GM21737 (cell line): ENCODE data around the gene STIP1.

ENCODE experiments used
- ATAC-seq: cut with Tn5 transposase; IDR thresholded peaks from one replicate; pipeline ENCODE4 v1.9.1; 2021; ENCODE audit warnings: mild to moderate bottlenecking, moderate library complexity; ENCODE audit not compliant: unreplicated experiment

STIP1 gene

DNA sequence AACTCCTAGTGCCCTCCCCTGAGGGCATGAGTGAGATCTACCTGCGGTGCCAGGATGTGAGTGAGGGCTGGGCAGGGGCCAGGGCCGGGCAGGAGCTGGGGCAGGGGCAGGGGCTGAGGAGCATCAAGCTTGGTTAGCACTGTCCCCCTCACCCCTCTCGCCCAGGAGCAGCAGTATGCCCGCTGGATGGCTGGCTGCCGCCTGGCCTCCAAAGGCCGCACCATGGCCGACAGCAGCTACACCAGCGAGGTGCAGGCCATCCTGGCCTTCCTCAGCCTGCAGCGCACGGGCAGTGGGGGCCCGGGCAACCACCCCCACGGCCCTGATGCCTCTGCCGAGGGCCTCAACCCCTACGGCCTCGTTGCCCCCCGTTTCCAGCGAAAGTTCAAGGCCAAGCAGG lies 34.3 kb downstream of the STIP1 start:
- no peak for ATAC-seq

DNA sequence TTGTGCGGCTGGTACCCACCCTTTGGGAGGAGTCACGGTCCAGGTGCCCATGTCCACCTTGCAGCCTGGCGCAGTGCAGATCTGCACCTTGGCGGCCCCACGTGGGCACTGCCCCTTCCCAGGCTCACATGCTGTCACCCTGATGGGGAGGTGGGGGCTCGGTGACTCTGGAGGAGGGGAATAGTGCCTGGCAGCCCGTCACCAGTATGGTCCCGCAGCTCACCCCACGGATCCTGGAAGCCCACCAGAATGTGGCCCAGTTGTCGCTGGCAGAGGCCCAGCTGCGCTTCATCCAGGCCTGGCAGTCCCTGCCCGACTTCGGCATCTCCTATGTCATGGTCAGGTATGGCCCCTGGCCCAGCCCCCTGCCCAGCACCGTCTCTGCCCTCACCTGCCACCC lies 34.8 kb downstream of the STIP1 start:
- ATAC-seq, result no peak

DNA sequence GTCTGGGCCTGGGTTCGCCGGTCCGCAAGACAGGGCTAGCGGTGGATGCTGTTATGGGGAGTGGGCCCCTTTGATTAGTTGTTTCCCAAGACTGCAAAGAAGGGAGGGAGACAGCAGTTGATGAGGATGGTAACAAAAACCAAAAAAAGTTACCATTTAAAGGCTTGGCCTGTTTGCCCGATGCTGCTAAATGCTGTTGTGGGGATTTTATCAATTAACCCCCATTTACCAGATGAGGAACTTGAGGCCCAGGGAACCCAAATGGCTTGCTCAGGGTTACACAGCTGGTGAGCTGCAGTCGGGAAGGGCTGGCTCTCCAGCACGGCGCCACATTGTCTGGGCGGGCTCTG lies 36.7 kb downstream of the STIP1 start:
- no peak for ATAC-seq

DNA sequence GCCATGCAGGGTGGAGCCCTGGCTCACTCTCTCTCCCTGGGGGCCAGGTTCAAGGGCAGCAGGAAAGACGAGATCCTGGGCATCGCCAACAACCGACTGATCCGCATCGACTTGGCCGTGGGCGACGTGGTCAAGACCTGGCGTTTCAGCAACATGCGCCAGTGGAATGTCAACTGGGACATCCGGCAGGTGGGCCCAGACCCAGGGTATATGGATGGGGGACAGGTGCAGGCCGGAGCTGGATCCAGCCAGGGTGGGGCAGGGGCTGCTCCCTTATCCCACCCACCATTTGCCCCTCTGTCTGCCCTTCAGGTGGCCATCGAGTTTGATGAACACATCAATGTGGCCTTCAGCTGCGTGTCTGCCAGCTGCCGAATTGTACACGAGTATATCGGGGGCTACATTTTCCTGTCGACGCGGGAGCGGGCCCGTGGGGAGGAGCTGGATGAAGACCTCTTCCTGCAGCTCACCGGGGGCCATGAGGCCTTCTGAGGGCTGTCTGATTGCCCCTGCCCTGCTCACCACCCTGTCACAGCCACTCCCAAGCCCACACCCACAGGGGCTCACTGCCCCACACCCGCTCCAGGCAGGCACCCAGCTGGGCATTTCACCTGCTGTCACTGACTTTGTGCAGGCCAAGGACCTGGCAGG lies 37.2 kb downstream of the STIP1 start:
- ATAC-seq, result no peak

DNA sequence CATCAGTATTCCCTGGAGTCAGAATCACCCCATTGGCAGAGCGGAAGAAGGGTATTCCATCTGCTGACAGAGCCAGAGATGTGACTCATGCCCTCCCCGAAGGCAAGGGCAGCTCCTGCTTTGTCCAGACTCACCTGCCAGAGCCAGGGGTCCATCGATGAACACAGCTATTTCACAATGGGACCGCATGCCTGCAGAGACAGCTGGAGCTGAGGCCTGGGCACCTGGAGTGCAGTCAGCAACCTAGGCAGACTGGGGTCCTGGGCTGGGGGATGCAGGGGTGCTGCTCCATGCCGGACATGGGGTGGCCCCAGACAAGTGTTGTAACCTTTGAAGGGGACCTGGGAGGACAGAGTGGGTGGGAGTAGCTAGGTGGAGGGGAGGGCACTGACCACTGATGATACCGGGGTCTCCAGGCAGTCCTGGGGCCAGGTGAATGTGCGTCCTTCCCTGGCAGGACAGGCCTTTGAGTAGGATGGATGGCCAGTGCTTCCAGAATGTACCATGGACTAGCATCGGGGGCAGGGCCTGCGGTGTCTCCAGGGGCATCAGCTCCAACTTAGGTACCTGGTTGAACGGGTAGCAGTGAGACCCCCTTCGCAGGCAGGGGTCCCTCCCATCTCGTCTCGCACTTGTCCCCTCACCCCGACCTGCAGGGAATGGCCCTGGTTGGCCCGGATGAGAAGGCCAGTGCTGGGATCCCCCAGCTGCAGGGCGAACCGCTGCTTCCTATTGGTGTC lies 38.4 kb downstream of the STIP1 start:
- no peak for ATAC-seq

DNA sequence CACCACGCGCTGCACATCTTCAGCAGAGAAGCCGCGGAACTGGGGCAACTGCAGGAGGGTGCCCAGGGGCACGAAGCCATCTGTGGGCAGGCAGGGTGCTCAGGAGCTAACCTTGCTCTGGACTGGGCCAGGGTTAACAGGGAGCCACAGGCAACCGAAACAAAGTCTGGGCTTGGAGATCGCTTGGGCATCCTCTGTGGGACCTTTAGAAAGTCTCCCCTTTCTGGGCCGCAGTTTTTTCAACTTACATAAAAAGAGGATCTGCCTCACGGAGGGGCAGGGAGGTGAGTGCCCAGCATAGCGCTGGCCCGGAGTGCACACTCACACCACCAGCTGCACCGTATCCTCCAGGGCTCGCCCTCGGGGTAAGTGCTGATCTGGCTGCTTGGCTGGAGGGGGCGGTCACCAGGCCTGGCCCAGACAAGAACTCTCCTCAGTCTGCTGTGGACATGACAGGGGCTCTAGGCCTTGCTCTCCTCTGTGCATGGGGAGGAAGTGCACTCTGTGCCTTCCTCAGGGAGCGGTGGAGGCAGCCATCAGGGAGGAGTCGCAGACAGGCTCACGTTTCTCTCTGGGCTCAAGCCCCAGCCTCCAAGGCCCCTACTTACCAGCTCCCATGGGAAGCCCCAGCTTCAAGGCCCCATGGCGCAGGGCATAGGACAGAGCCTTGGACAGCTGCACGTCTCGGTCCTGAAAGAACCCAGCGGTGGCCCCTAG lies 39.1 kb downstream of the STIP1 start:
- no peak for ATAC-seq

DNA sequence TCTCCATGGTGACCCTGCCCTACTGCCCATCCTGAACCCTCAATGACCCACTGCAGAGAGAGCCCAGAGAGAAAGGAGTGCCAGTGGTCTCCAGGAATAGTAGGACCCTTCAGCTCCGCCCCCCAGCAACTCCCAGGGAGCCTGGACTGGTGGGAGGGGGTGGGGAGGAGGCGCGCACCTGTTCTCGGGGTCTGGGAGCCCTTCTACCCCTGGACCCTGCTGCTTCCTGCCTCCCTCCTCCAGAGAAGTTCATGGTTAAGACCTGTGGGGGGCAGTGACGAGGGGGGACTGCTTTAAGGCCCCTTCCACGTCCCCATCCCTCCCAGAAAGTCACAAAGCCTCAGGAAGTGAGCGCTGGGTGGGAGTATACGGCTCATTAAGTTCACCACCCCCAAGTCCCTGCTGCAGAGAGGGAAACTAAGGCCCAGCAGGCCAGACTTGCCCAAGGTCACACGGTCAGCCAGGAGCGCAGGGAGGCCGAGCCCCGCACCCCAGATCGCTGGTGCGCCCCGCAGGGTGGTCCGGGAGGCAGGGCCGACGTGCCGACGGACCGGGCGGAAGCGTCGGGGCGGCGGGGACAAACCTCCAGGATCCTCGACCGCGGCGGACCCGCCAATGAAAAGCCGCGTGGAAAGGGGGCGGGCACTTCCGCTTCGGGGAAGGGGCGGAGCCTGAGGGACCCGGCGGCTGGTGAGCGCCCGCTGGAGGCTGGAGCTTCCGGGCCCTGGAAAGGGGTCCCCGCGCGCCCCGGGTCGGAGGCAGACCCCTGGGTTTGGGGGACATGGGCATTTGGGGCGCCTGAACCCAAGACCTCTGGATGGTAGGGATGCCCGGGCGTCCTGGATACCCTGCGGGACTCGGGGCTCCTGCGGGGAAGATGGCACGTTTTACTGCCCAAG lies 39.9 kb downstream of the STIP1 start, which contains the start of the genes NUDT22 and TRPT1:
NUDT22 (plus strand) TSS at position 667 of the 899 bp plus-strand sequence. CDS start 379 bp downstream, outside the sequence.
TRPT1 (minus strand) TSS at position 579 of the 899 bp plus-strand sequence; CDS start at position 253, 326 bp downstream.
- peak; percentile 42 for ATAC-seq

DNA sequence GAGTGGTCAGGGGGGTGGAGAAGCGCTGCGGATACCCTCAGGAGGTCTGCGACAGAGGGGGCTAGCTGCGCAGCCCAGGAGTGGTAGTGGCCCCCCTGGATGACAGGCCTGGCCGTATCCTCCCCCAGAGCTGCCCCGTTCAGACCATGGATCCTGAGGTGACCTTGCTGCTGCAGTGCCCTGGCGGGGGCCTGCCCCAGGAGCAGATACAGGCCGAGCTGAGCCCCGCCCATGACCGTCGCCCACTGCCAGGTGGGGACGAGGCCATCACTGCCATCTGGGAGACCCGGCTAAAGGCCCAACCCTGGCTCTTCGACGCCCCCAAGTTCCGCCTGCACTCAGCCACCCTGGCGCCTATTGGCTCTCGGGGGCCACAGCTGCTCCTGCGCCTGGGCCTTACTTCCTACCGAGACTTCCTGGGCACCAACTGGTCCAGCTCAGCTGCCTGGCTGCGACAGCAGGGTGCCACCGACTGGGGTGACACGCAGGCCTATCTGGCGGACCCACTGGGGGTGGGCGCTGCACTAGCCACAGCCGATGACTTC lies 40.6 kb downstream of the STIP1 start:
- ATAC-seq, result no peak

DNA sequence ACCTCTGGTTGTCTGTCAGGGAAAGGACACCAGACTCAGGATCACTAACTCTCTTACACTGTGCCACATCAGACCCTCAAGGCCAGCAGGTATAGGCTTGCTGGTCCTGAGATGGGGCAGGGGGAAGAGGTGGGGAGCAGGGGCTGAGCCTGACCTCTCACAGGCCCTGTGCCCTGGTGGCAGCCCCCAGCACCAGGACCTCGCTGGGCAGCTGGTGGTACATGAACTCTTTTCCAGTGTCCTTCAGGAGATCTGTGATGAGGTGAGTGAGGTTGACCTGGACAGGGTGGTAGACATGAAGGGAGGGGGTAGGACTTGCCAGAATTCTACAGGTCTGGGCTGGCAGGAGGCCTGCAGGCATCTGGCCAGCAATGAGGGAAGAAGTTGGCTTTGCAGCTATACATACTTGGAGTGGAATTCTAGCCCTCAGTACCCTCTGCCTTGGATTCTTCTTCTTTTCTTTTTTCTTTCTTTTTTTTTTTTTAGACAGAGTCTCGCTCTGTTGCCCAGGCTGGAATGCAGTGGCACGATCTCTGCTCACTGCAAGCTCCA lies 41.5 kb downstream of the STIP1 start:
- ATAC-seq, result no peak

DNA sequence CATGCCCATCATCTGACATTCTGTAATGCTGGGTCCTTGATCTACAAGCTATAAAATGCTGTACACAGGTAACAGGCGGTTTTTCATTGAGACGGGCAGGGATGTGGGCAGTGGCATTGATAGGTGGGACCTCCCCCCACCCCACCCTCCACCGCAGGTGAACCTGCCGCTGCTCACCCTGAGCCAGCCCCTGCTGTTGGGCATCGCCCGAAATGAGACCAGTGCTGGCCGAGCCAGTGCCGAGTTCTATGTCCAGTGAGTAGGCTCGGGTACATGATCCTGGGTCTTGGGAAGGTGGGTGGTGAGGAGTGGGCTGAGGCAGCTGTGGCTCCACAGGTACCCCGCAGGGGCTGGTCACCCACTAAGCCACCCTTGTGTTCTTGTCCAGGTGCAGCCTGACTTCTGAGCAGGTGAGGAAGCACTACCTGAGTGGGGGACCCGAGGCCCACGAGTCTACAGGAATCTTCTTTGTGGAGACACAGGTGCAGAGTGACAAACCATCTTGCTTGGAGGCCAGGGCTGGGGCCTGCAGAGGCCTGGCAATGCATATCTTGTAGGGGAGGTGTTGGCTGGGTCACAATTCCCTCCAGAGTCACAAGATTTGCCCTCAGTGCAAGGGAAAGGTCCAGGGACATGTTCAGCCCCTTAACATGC lies 43.2 kb downstream of the STIP1 start:
- no peak for ATAC-seq

DNA sequence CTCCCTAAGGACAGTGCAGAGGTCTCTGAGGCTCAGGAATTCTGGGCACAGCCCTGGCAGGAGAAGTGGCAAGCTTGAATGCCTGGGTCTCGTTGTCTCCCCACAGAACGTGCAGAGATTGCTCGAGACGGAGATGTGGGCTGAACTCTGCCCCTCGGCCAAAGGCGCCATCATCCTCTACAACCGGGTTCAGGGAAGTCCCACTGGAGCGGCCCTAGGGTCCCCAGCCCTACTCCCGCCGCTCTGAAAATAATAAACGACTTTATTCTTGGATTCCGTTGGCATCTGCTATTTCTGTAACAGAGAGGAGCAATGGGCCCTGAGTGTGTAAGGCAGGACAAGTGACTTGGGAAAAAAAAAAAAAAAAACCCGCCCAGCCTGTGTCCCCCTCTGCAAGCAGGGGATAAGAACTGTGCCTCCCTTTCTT lies 43.8 kb downstream of the STIP1 start:
- no peak for ATAC-seq

DNA sequence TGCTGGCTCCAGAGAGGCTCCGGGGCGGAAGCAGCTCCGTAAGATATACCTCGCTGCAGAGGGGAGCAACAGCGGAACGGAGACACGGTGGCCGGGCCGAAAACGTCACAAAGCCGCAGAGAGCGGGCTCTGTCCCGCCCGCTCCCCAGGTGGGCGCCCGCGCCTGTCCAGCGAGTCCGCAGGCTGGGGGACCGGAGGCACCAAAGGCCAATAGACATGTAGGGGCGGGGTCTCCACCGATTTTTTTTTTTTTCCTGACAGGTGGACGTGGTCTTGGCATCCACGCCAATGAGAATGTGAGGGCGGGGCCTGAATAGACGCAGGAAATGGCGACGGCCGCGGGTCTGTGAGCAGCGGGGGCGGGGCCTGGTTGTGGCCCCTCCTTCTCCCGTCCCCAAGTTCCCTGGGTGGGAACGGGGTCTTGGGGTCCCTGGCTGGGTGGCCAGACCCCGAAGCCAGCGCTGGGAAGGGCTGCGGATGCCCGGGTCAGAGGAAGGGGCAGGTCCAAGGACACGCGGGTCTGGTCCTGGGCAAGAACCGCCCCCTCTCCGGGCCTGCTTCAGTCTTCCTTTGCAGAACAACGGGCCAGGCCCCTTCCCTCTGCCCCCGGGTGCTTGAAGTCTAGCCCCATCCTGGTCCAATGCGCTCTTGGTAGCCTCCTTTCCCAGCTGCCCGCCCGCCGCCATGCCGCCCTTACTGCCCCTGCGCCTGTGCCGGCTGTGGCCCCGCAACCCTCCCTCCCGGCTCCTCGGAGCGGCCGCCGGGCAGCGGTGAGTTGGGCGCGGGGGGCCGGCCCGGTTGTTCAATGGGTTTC lies 44.4 kb downstream of the STIP1 start, which contains the start of gene DNAJC4:
DNAJC4 (plus strand) TSS at position 378 of the 814 bp plus-strand sequence; CDS start at position 685, 307 bp downstream.
- ATAC-seq, result peak; percentile 48

DNA sequence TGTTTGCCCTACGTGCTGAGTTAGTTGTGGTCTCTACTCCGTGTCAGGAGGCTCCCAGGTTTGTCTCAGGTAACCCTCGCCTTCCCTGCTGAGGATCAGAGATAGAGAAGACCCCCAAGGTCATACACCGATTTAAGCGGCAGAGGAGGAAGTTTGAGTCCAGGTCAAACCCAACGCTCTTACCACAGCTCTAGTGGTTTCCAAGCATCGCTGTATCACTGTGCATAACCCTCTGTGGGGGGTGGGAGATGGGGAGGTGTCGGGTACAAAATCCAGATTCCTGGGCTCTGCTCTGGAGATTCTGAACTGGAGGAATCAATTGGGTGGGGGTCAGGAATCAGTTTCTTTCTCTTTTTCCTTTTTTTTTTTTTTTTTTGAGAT lies 45.0 kb downstream of the STIP1 start:
- ATAC-seq, result no peak

DNA sequence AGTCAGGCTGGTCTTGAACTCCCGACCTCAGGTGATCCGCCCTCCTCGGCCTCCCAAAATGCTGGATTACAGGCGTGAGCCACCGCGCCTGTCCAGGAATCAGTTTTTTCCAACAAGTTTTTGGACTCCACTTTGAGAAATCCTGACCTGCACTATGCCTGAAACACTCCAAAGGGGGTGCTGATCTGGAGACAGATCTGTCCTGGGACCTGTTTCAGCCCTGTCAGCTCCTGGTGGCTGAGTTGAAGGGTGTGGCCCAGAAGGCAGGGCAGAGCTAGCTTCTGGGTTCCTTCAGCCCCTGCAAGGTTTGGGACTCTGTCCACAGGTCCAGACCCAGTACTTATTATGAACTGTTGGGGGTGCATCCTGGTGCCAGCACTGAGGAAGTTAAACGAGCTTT lies 45.6 kb downstream of the STIP1 start:
- ATAC-seq, result no peak

DNA sequence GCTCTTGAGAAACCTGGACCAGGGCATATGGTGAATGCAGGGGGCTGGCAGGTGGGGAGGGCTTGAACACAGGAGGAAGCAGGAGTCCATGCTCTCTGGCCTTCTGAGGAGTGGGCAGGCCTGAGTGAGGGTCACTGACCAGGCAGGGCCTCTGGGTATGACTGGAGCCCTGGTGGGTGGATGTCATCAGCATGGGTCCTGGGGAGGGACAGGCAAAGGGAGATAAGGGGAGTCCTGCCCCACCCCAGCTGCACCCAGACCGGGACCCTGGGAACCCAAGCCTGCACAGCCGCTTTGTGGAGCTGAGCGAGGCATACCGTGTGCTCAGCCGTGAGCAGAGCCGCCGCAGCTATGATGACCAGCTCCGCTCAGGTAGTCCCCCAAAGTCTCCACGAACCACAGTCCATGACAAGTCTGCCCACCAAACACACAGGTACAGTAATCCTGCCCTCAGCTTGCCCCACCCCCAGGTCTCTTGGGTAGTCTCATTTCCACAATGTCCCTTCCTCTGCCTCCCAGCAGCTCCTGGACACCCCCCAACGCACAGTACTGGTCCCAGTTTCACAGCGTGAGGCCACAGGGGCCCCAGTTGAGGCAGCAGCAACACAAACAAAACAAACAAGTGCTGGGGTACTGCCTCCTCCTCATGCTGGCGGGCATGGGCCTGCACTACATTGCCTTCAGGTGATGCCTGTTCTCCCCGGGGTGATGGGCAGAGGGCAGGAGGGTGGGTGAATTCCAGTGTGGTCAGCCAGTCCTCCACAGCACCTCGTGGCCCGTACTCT lies 46.4 kb downstream of the STIP1 start:
- no peak for ATAC-seq

DNA sequence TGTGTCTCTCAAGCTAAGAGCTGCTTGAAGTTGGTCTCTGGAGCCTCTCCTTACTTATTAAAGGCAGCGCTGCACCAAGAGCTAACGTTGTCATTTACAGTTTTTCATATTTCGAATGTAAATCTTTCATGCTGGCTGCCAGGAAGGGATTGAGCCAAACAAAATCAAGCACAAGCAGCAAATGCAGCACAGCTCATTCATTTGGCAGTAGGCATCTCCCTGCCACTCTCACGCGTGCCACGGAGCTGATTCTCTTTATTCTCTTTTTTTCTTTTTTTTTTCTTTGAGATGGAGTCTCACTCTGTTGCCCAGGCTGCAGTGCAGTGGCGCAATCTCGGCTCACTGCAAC lies 47.0 kb downstream of the STIP1 start:
- ATAC-seq, result no peak

DNA sequence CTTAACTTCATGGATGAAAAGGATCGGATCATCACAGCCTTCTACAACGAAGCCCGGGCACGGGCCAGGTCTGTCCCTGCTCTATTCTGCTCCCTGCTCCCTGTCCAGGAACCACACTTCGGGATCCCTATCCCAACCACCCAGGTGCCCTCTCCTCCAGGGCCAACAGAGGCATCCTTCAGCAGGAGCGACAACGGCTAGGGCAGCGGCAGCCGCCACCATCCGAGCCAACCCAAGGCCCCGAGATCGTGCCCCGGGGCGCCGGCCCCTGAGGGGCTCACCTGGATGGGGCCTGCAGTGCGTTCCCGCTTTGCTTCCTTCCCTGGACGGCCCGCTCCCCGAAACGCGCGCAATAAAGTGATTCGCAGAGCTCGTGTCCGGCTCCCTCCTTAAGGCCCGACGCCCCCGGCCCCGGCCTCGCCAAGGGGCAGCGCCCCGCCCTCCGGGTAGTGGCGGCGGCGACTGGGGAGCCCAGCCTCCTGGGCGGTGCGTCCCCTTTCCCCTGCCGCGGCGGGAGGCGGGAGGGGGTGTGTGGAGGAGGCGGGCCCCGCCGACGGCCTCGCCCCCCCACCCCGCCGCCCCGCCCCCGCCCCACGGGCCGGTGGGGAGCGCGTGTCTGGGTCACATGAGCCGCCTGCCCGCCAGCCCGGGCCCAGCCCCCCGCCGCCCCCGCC lies 48.1 kb downstream of the STIP1 start, which contains the start of gene VEGFB:
VEGFB (plus strand) TSS at position 672 of the 674 bp plus-strand sequence. CDS start 250 bp downstream, outside the sequence.
- no peak for ATAC-seq
